Activated CD8-positive, alpha-beta T cell treated with anti-CD3 and anti-CD28 coated beads, Interleukin-2, amount 10 ng/mL, durations not matched to agents 7 days and 5 days (primary cell): Measurements from ENCODE around the gene FEZ2. TPM values are rescaled to one million over a fixed set of nuclear protein-coding genes. Genes with fewer than 3 reads are reported as not detected.

Experiments
- ATAC-seq: fragments of 150-1000 bp; cut with Tn5 transposase; one replicate; pipeline ENCODE4 v1.10.0; 2021; ENCODE audit warnings: moderate library complexity
- CTCF ChIA-PET: fragments of 350-600 bp; sonication (Branson Sonifier 250); formaldehyde crosslinking; loops from one replicate; lab custom pipeline; 2021; ENCODE audit warnings: antibody characterized with exemption; lab: Charles Lee
- POLR2A ChIA-PET: fragments of 350-600 bp; sonication (Branson Sonifier 250); formaldehyde crosslinking; loops from one replicate; lab custom pipeline; 2021; ENCODE audit warnings: antibody characterized with exemption; lab: Charles Lee
- DNase-seq: peaks from one replicate; pipeline ENCODE4 v3.0.0-alpha.2; 2020
- H3K27ac Mint-ChIP-seq: one replicate; pipeline ENCODE4 v1.8.0; 2021; ENCODE audit warnings: mild to moderate bottlenecking, mixed read lengths
- H3K27me3 Mint-ChIP-seq: one replicate; pipeline ENCODE4 v1.8.0; 2021; ENCODE audit warnings: low read depth, mixed read lengths
- H3K36me3 Mint-ChIP-seq: one replicate; pipeline ENCODE4 v1.8.0; 2021; ENCODE audit warnings: low read depth, mixed read lengths
- H3K4me1 Mint-ChIP-seq: one replicate; pipeline ENCODE4 v1.8.0; 2021; ENCODE audit warnings: low read depth, mixed read lengths
- H3K4me3 Mint-ChIP-seq: one replicate; pipeline ENCODE4 v1.8.0; 2021; ENCODE audit warnings: mild to moderate bottlenecking, mixed read lengths
- H3K9me3 Mint-ChIP-seq: one replicate; pipeline ENCODE4 v1.8.0; 2022; ENCODE audit warnings: mixed read lengths; ENCODE audit not compliant: insufficient read depth
- total RNA-seq, 2 experiments: library from RNA; stranded (reverse); gene quantifications; one replicate each; pipeline ENCODE4 v1.2.3, GENCODE V29; 2021

FEZ2 gene
- total RNA-seq, 2 experiments from 2014 or later = 17.3 to 20.3 TPM

GRCh38 chr2:36570416-36570815, 27.6 kb downstream of the FEZ2 start:
- Mint-ChIP-seq H3K27ac (no peak overlapping the region), H3K4me1 (no peaks in the 10 kb centered on the region), H3K9me3 (no peaks in the 10 kb centered on the region), H3K4me3 (no peak overlapping the region), H3K36me3 (peaks cover 24% of the 10 kb centered on the region), H3K27me3 (no peaks in the 10 kb centered on the region)
- CTCF ChIA-PET = no interaction called here
- ATAC-seq (no peak), DNase-seq (no peak)
- POLR2A ChIA-PET = no interaction called here

GRCh38 chr2:36569267-36569856, 28.6 kb downstream of the FEZ2 start:
- Mint-ChIP-seq H3K9me3 (no peaks in the 10 kb centered on the region), H3K36me3 (peaks cover 19% of the 10 kb centered on the region), H3K4me1 (no peaks in the 10 kb centered on the region), H3K4me3 (no peak overlapping the region), H3K27me3 (no peaks in the 10 kb centered on the region), H3K27ac (no peak overlapping the region)
- DNase-seq = no peak
- no peak for ATAC-seq
- CTCF ChIA-PET = interaction anchor here (1.4 kb wide), 1 partner anchor 26 kb away, joined by 3 read pairs; no protein-coding TSS in a partner anchor
- POLR2A ChIA-PET = interaction anchor here (0.6 kb wide), 1 partner anchor 33 kb away, joined by 3 read pairs; no protein-coding TSS in a partner anchor

DNA sequence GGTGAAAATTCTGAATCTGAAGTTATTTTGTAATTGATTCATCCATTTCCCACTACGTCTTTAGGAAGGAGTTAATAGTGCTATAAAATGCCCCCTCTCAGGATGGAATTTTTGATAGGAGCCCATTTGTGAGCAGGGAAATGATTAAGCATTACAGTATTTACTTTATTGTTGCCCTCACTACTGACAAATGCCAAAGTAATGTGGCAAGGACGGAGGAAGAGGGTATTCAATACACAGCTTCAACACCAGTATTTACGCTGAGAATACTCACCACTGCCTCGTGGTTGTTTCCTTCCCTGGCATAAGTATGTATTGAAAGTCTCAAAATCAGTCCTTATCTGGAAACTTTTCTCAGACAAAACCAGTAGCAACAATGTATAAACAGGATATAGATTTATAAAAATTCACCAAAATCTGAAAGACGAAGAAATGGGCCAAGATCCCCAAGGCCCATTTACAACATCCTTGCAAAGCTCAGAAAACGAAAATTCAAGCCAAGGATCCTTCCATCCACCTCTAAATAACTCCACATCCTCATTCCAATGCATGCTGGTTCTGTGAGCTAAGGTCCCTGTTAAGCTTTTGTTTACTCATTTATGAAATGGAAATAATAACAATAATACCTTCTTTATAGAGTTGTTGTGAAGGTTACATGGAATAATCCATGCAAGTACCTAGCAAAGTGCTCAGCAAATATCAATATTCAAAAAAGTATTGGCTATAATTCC, 29.3 kb downstream of the FEZ2 start:
- H3K4me1 Mint-ChIP-seq = no peaks in the 10 kb centered on the region
- H3K27me3 Mint-ChIP-seq = no peaks in the 10 kb centered on the region
- DNase-seq (no peak), ATAC-seq (no peak)
- H3K4me3 Mint-ChIP-seq = no peak overlapping the region
- H3K27ac Mint-ChIP-seq = no peak overlapping the region
- ChIA-PET CTCF (interaction anchor here (1.4 kb wide), 1 partner anchor 27 kb away, joined by 3 read pairs; no protein-coding TSS in a partner anchor), POLR2A (no interaction called here)
- H3K9me3 Mint-ChIP-seq = no peaks in the 10 kb centered on the region
- peaks cover 19% of the 10 kb centered on the region for H3K36me3 Mint-ChIP-seq

- peaks cover 5% of the 10 kb centered on the region for H3K4me1 Mint-ChIP-seq
- DNase-seq (no peak), ATAC-seq (no peak)
- H3K27ac Mint-ChIP-seq = no peak overlapping the region
- CTCF ChIA-PET = no interaction called here
- H3K36me3 Mint-ChIP-seq = peaks cover 15% of the 10 kb centered on the region
- H3K9me3 Mint-ChIP-seq = no peaks in the 10 kb centered on the region
- no peak overlapping the region for H3K4me3 Mint-ChIP-seq
- H3K27me3 Mint-ChIP-seq = no peaks in the 10 kb centered on the region
- POLR2A ChIA-PET = no interaction called here
These were observed 30.1 kb downstream of the FEZ2 start for GRCh38 chr2:36567711-36568408.

DNA sequence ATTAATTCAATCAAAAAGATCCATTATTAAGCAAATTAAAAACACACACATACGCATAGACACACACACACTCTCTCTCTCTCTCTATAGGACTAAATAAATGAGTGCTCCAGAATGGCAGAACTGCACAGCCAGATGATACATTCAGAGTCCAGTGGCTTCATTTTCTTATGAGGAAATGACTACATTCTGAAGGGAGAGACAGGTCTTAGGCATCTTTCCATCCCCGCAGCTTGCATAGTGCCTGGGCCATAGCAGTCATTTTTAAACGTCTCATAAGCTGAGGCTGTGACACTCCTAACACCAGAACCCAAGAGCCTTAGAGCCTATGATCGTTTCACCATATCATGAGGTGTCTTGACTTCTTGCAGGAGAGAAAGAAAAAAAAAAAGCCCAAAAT, 31.1 kb downstream of the FEZ2 start:
- H3K27me3 Mint-ChIP-seq = no peaks in the 10 kb centered on the region
- H3K27ac Mint-ChIP-seq = no peak overlapping the region
- POLR2A ChIA-PET = no interaction called here
- CTCF ChIA-PET = interaction anchor here (0.8 kb wide), 1 partner anchor 98 kb away, joined by 3 read pairs; no protein-coding TSS in a partner anchor
- H3K4me1 Mint-ChIP-seq = peaks cover 5% of the 10 kb centered on the region
- no peak for DNase-seq
- no peak overlapping the region for H3K4me3 Mint-ChIP-seq
- no peaks in the 10 kb centered on the region for H3K9me3 Mint-ChIP-seq
- ATAC-seq = no peak
- peaks cover 9% of the 10 kb centered on the region for H3K36me3 Mint-ChIP-seq

GRCh38 chr2:36565712-36566111, 32.3 kb downstream of the FEZ2 start:
- POLR2A ChIA-PET = no interaction called here
- Mint-ChIP-seq H3K4me1 (peaks cover 5% of the 10 kb centered on the region), H3K4me3 (no peak overlapping the region), H3K27me3 (no peaks in the 10 kb centered on the region), H3K27ac (no peak overlapping the region), H3K9me3 (no peaks in the 10 kb centered on the region), H3K36me3 (peaks cover 9% of the 10 kb centered on the region)
- CTCF ChIA-PET = no interaction called here
- ATAC-seq (no peak), DNase-seq (no peak)

GRCh38 chr2:36564377-36564930, 33.5 kb downstream of the FEZ2 start:
- ChIA-PET CTCF (no interaction called here), POLR2A (no interaction called here)
- Mint-ChIP-seq H3K4me3 (no peak overlapping the region), H3K9me3 (no peaks in the 10 kb centered on the region), H3K4me1 (peaks cover 5% of the 10 kb centered on the region), H3K36me3 (peaks cover 12% of the 10 kb centered on the region), H3K27ac (no peak overlapping the region), H3K27me3 (no peaks in the 10 kb centered on the region)
- DNase-seq = no peak
- no peak for ATAC-seq

DNA sequence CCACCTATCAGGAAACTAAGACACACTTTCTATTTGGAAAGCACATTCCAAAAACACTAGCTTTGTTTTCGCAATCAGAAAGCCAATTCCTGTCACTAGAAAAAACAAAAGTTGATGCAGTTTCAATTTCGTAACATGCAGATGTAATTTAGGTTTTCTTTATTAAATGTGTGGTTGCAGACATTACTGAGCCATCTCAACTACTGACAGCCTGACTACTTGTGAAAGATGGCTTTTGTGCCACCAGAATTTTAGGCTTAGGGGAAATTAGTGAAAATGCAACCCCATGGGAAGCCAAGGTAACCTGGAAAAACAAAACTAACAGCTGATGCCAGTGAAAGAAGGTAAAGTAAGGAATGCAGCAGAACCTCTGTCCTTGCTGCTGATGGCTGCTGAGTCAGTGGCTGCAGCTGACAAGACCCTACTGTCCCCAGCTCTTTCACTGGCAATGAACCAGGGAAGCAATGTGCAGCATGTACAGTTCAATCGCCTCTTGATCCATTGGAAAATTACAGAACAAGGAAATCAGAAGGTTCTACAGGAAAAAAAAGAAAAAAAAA, 34.9 kb downstream of the FEZ2 start:
- Mint-ChIP-seq H3K4me1 (peaks cover 5% of the 10 kb centered on the region), H3K27me3 (no peaks in the 10 kb centered on the region), H3K27ac (no peak overlapping the region), H3K36me3 (peaks cover 14% of the 10 kb centered on the region), H3K9me3 (no peaks in the 10 kb centered on the region), H3K4me3 (no peak overlapping the region)
- DNase-seq (no peak), ATAC-seq (no peak)
- ChIA-PET CTCF (interaction anchor here (1.0 to 1.2 kb wide), 2 partner anchors 55 to 102 kb away, joined by 3 to 4 read pairs; no protein-coding TSS in a partner anchor), POLR2A (no interaction called here)

DNA sequence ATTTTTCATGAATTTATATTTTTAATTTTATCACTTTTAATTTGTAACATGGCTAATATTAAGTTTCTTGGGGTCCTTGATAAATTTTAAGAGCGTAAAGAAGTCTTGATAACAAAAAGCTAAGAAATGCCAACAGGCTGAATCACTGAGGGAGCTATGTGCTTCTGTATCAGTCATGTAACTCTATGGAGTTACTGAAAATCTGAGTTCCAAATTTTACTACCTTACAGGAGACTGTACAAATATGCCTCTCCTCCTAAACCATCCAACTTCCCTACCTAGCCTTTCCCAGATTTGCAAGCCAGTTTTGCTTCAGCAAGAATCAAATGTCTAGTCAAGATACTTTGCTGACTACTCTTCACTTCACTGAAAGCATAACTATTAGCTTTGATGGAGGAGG, 35.7 kb downstream of the FEZ2 start:
- CTCF ChIA-PET = interaction anchor here (1.0 kb wide), 1 partner anchor 55 kb away, joined by 3 read pairs; no protein-coding TSS in a partner anchor
- POLR2A ChIA-PET = no interaction called here
- H3K4me1 Mint-ChIP-seq = peaks cover 5% of the 10 kb centered on the region
- no peak overlapping the region for H3K4me3 Mint-ChIP-seq
- H3K27me3 Mint-ChIP-seq = no peaks in the 10 kb centered on the region
- no peaks in the 10 kb centered on the region for H3K9me3 Mint-ChIP-seq
- no peak for ATAC-seq
- peaks cover 12% of the 10 kb centered on the region for H3K36me3 Mint-ChIP-seq
- H3K27ac Mint-ChIP-seq = no peak overlapping the region
- DNase-seq = no peak

DNA sequence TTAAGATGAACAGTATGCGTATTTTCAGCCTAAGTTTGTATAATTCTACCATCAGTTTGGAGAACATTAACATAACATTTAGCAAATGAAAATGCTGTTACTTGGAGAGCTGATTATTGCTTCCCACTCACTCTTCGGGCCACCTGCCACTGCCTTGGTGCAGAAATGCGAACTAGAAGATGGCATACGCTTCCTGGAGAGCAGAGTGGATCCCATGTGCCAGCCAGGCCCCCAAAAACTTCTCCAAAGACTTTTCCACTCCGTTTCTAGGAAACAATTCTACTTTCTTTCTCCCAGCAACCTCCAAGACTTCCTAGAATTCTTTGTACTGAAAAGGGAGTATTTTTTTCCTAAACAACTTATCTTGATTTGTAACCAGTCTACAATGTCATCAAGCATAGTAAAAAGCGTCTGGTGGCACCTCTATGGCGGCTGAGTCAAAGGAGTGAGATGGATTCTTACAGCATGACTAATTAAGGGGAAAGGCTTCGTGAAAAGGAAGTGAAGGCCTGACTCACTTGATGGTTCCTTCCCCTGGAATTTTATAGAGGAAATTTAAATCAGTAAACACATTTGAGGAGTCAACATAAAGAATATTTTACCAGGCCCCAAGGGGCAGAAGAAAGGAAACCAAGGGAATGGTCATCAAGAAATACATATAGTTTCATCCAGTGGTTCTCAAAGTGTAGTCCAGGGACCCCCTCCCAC, 36.6 kb downstream of the FEZ2 start:
- Mint-ChIP-seq H3K27me3 (no peaks in the 10 kb centered on the region), H3K27ac (no peak overlapping the region), H3K4me1 (peaks cover 5% of the 10 kb centered on the region), H3K9me3 (no peaks in the 10 kb centered on the region), H3K36me3 (peaks cover 12% of the 10 kb centered on the region), H3K4me3 (no peak overlapping the region)
- ChIA-PET CTCF (no interaction called here), POLR2A (no interaction called here)
- ATAC-seq (no peak), DNase-seq (no peak)

GRCh38 chr2:36560726-36561125, 37.2 kb downstream of the FEZ2 start:
- H3K36me3 Mint-ChIP-seq = peaks cover 12% of the 10 kb centered on the region
- POLR2A ChIA-PET = no interaction called here
- peaks cover 5% of the 10 kb centered on the region for H3K4me1 Mint-ChIP-seq
- no peak overlapping the region for H3K27ac Mint-ChIP-seq
- no peaks in the 10 kb centered on the region for H3K27me3 Mint-ChIP-seq
- CTCF ChIA-PET = no interaction called here
- DNase-seq (no peak), ATAC-seq (no peak)
- H3K9me3 Mint-ChIP-seq = no peaks in the 10 kb centered on the region
- no peak overlapping the region for H3K4me3 Mint-ChIP-seq
